Liver (tissue), 3 donors: ENCODE measurements around the gene ITGB2.

Experiments used
- ATF3 ChIP-seq: IDR thresholded peaks from 2 replicates; pipeline ENCODE4 v1.6.1; 2016; ENCODE audit warnings: antibody characterized with exemption
- CTCF ChIP-seq: fragments of 150-350 bp; IDR thresholded peaks from 2 replicates; pipeline ENCODE4 v1.5.1; 2017; ENCODE audit warnings: improper control_type of control experiment, low read depth, low read length; ENCODE audit not compliant: missing input control
- GABPA ChIP-seq, 2 donors: IDR thresholded peaks in 1 of 2; conservative IDR thresholded peaks in 1 of 2; 2 replicates each; pipeline ENCODE4 v1.6.1; 2016; ENCODE audit warnings: antibody characterized with exemption in 2 of 2, mild to moderate bottlenecking in 1 of 2, moderate library complexity in 1 of 2
- HNF4A ChIP-seq, 2 donors: conservative IDR thresholded peaks; 2 replicates each; pipeline ENCODE4 v1.6.1; 2016; ENCODE audit warnings: antibody characterized with exemption in 2 of 2, mild to moderate bottlenecking in 2 of 2
- HNF4G ChIP-seq: IDR thresholded peaks from 2 replicates; pipeline ENCODE4 v1.6.1; 2016; ENCODE audit warnings: antibody characterized with exemption
- JUND ChIP-seq, 2 donors: IDR thresholded peaks; 2 replicates each; pipeline ENCODE4 v1.6.1; 2016; ENCODE audit warnings: antibody characterized with exemption in 2 of 2
- MAX ChIP-seq: IDR thresholded peaks from 2 replicates; pipeline ENCODE4 v1.6.1; 2016; ENCODE audit warnings: antibody characterized with exemption
- RAD21 ChIP-seq, 2 donors: IDR thresholded peaks; 2 replicates each; pipeline ENCODE4 v1.6.1; 2016; ENCODE audit warnings: antibody characterized with exemption in 2 of 2, mild to moderate bottlenecking in 2 of 2
- REST ChIP-seq: IDR thresholded peaks from 2 replicates; pipeline ENCODE4 v1.6.1; 2016; ENCODE audit warnings: antibody characterized with exemption, mild to moderate bottlenecking
- SP1 ChIP-seq: IDR thresholded peaks from 2 replicates; pipeline ENCODE4 v1.6.1; 2018; ENCODE audit warnings: antibody characterized with exemption, mild to moderate bottlenecking
- TAF1 ChIP-seq: conservative IDR thresholded peaks from 2 replicates; pipeline ENCODE4 v1.6.1; 2016; ENCODE audit warnings: antibody characterized with exemption, mild to moderate bottlenecking
- YY1 ChIP-seq: IDR thresholded peaks from 2 replicates; pipeline ENCODE4 v1.6.1; 2016; ENCODE audit warnings: antibody characterized with exemption, mild to moderate bottlenecking
- ZBTB33 ChIP-seq: IDR thresholded peaks from 2 replicates; pipeline ENCODE4 v1.6.1; 2016; ENCODE audit warnings: antibody characterized with exemption
- donor health status: healthy.
- donor health status: healthy.

GRCh38 chr21:44865561-44866280 is 55.0 kb downstream of the ITGB2 start:
- no peak for TF ChIP-seq CTCF
- no peak for TF ChIP-seq REST
- TF ChIP-seq MAX, result no peak
- no peak for TF ChIP-seq HNF4A (conservative IDR thresholded peaks at IDR 0.05)
- TF ChIP-seq YY1, result no peak
- no peak for TF ChIP-seq RAD21 (IDR thresholded peaks at IDR 0.05)
- no peak for TF ChIP-seq JUND (IDR thresholded peaks at IDR 0.05)
- no peak for TF ChIP-seq ZBTB33
- no peak for TF ChIP-seq TAF1
- no peak for TF ChIP-seq SP1
- no peak for TF ChIP-seq GABPA (IDR thresholded peaks at IDR 0.05 in 1 of 2, conservative IDR thresholded peaks at IDR 0.05 in 1 of 2)
- no peak for TF ChIP-seq HNF4G
- no peak for TF ChIP-seq ATF3
